Caco-2 (cell line): ENCODE results near the gene LRRFIP1. TPM values are rescaled to one million over a fixed set of nuclear protein-coding genes. Genes with fewer than 3 reads are reported as not detected.
"Not testable (repeated sequence)": the region's sequence is repeated elsewhere in the genome, so short reads cannot be mapped to it uniquely, and the experiment has no call there.

ENCODE experiments used
- BruUV-seq: library from RNA; stranded (reverse); fragments of 400-500 nt; replicated peaks from 2 replicates; lab custom pipeline; 2021; lab: Mats Ljungman, UMichigan
- CTCF ChIA-PET: fragments of 300-600 bp; sonication (Branson Sonifier 250); formaldehyde crosslinking; loops from one replicate; lab custom pipeline; 2022; ENCODE audit warnings: antibody characterized with exemption; lab: Charles Lee
- POLR2A ChIA-PET: fragments of 300-600 bp; sonication (Branson Sonifier 250); formaldehyde crosslinking; loops from one replicate; lab custom pipeline; 2022; ENCODE audit warnings: antibody characterized with exemption; lab: Charles Lee
- DNase-seq, 2 experiments: peaks; one replicate each; pipeline versions ENCODE4 v3.0.0 to v3.0.0-alpha.2; 2020 to 2022
- H3K27me3 ChIP-seq: replicated peaks from 2 replicates; pipeline ENCODE4 v1.6.0; 2011; ENCODE audit warnings: low read length; ENCODE audit not compliant: control insufficient read depth, insufficient read depth
- H3K36me3 ChIP-seq: 2 replicates; pipeline ENCODE4 v1.5.1; 2011; ENCODE audit warnings: low read length; ENCODE audit not compliant: control insufficient read depth, insufficient read depth
- H3K4me1 ChIP-seq: fragments of 250-450 bp; sonication (Bioruptor Pico); 2 replicates; pipeline ENCODE4 v1.5.1; 2020; ENCODE audit warnings: mild to moderate bottlenecking
- H3K4me3 ChIP-seq: 2 replicates; pipeline ENCODE4 v1.5.1; 2011; ENCODE audit warnings: low read depth, mild to moderate bottlenecking, control low read depth, low read length
- H3K9me3 ChIP-seq: fragments of 250-450 bp; sonication (Bioruptor Pico); 2 replicates; pipeline ENCODE4 v1.5.1; 2020; ENCODE audit warnings: mild to moderate bottlenecking, moderate library complexity
- H3K27ac Mint-ChIP-seq: one replicate; pipeline ENCODE4 v1.8.0; 2022; ENCODE audit warnings: mixed read lengths; ENCODE audit not compliant: unreplicated experiment
- H3K27me3 Mint-ChIP-seq: one replicate; pipeline ENCODE4 v1.8.0; 2022; ENCODE audit warnings: mixed read lengths; ENCODE audit not compliant: insufficient read depth, unreplicated experiment
- H3K36me3 Mint-ChIP-seq: one replicate; pipeline ENCODE4 v1.8.0; 2022; ENCODE audit warnings: mild to moderate bottlenecking, mixed read lengths; ENCODE audit not compliant: insufficient read depth, unreplicated experiment
- H3K4me1 Mint-ChIP-seq: one replicate; pipeline ENCODE4 v1.8.0; 2022; ENCODE audit warnings: low read depth, mixed read lengths; ENCODE audit not compliant: unreplicated experiment
- H3K4me3 Mint-ChIP-seq: one replicate; pipeline ENCODE4 v1.8.0; 2022; ENCODE audit warnings: mild to moderate bottlenecking, moderate library complexity, mixed read lengths; ENCODE audit not compliant: unreplicated experiment
- H3K9me3 Mint-ChIP-seq: one replicate; pipeline ENCODE4 v1.8.0; 2022; ENCODE audit warnings: mixed read lengths; ENCODE audit not compliant: unreplicated experiment
- CTCF ChIP-seq, 2 experiments: fragments of 200-600 bp in 1 of 2; IDR thresholded peaks; 1 replicate in 1 of 2; 2 replicates in 1 of 2; pipeline versions ENCODE4 v1.5.1 to v1.8.0; 2011 to 2022; ENCODE audit warnings: antibody characterized with exemption in 1 of 2, control low read depth in 1 of 2, inconsistent platforms in 1 of 2, low read depth in 1 of 2, low read length in 1 of 2, mild to moderate bottlenecking in 1 of 2, moderate library complexity in 1 of 2; ENCODE audit not compliant: insufficient read depth in 1 of 2, severe bottlenecking in 1 of 2, unreplicated experiment in 1 of 2
- intact Hi-C: fragments of 100-400 bp; cut with micrococcal nuclease; formaldehyde crosslinking; loops from one replicate; pipeline ENCODE4 v1.10.0; 2022; ENCODE audit not compliant: unreplicated experiment
- total RNA-seq: library from RNA; stranded (reverse); gene quantifications from 2 replicates; pipeline ENCODE4 v1.2.3, GENCODE V29; 2022

Gene LRRFIP1
- total RNA-seq, 1 experiment from 2014 or later: 37.1 TPM

- no peaks in the 10 kb centered on the region for H3K4me1 ChIP-seq
- H3K4me3 Mint-ChIP-seq: no peak overlapping the region
- ChIA-PET CTCF (no interaction called here), POLR2A (no interaction called here)
- peaks cover 2% of the 10 kb centered on the region for H3K4me1 Mint-ChIP-seq
- H3K9me3 ChIP-seq: no peaks in the 10 kb centered on the region
- H3K9me3 Mint-ChIP-seq: no peaks in the 10 kb centered on the region
- no peak overlapping the region for H3K4me3 ChIP-seq
- no peaks in the 10 kb centered on the region for H3K36me3 Mint-ChIP-seq
- no peak for DNase-seq
- H3K36me3 ChIP-seq: no peaks in the 10 kb centered on the region
- no peaks in the 10 kb centered on the region for H3K27me3 Mint-ChIP-seq
- intact Hi-C loops: no loop called here
- H3K27ac Mint-ChIP-seq: no peak overlapping the region
- no TSS peak for BruUV-seq
- no peak for TF ChIP-seq CTCF (IDR thresholded peaks at IDR 0.05; ENCODE audit: insufficient read depth in 1 of 2, low read depth in 1 of 2, low read length in 1 of 2, severe bottlenecking in 1 of 2, unreplicated experiment in 1 of 2)
- H3K27me3 ChIP-seq: no peaks in the 10 kb centered on the region
Measured at GRCh38 chr2:237665713-237666143, 38.3 kb downstream of the LRRFIP1 start.

GRCh38 chr2:237666606-237667005, 39.2 kb downstream of the LRRFIP1 start:
- H3K4me3 Mint-ChIP-seq: no peak overlapping the region

GRCh38 chr2:237667050-237667576, 39.7 kb downstream of the LRRFIP1 start:
- H3K27ac Mint-ChIP-seq, H3K4me3 Mint-ChIP-seq, H3K36me3 Mint-ChIP-seq, CTCF ChIA-PET, BruUV-seq, DNase-seq, H3K4me3 ChIP-seq, H3K36me3 ChIP-seq, H3K4me1 ChIP-seq, H3K4me1 Mint-ChIP-seq, H3K9me3 Mint-ChIP-seq, H3K9me3 ChIP-seq, H3K27me3 Mint-ChIP-seq, POLR2A ChIA-PET, H3K27me3 ChIP-seq, intact Hi-C loops: not testable (repeated sequence)

More at GRCh38 chr2:237666606-237667005, 39.2 kb downstream of the LRRFIP1 start:
- Histone ChIP-seq H3K4me1 (no peaks in the 10 kb centered on the region), H3K36me3 (no peaks in the 10 kb centered on the region), H3K27me3 (no peaks in the 10 kb centered on the region), H3K4me3 (no peak overlapping the region), H3K9me3 (no peaks in the 10 kb centered on the region)
- Mint-ChIP-seq H3K9me3 (no peaks in the 10 kb centered on the region), H3K27me3 (no peaks in the 10 kb centered on the region), H3K4me1 (no peaks in the 10 kb centered on the region), H3K27ac (no peak overlapping the region), H3K36me3 (no peaks in the 10 kb centered on the region)
- no peak for TF ChIP-seq CTCF (IDR thresholded peaks at IDR 0.05; ENCODE audit: insufficient read depth in 1 of 2, low read depth in 1 of 2, low read length in 1 of 2, severe bottlenecking in 1 of 2, unreplicated experiment in 1 of 2)
- CTCF ChIA-PET: no interaction called here
- no TSS peak for BruUV-seq
- POLR2A ChIA-PET: no interaction called here
- intact Hi-C loops: no loop called here
- no peak for DNase-seq
